ENCODE results near the gene GPR39. TPM values are rescaled to one million over a fixed set of nuclear protein-coding genes. Genes with fewer than 3 reads are reported as not detected.

The GPR39 gene
- total RNA-seq, 2 experiments from 2014 or later, result not detected

DNA sequence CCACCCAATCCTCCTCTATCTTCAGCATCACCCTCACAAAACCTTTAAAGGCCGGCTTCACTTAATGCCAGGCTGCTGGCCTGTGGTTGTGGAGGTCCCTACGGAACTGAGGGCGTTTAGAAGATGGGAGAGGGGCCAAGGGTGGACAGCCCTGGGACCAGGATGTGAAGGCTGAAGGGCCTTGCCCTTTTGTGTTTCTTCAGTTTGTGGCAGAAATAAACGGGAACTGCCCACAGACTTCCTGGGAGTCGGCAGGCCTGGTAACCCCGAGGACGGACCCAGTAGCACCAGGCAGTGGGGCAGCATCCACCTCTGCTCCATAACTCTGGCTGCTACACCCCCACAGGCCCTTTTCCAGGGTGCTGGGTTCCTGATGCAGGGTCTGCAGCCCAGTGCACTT lies 202.1 kb downstream of the GPR39 start:
- Mint-ChIP-seq H3K36me3 (ENCODE audit: low read depth) (no peaks in the 10 kb centered on the region), H3K27me3 (no peaks in the 10 kb centered on the region), H3K4me3 (no peak overlapping the region), H3K9me3 (ENCODE audit: low read depth) (peaks cover 2% of the 10 kb centered on the region), H3K27ac (no peak overlapping the region), H3K4me1 (no peaks in the 10 kb centered on the region)
- ATAC-seq (no peak), DNase-seq (no peak)
- ChIA-PET CTCF (no interaction called here), POLR2A (no interaction called here)
- intact Hi-C loops (cut with DNase I, micrococcal nuclease), result no loop called here

DNA sequence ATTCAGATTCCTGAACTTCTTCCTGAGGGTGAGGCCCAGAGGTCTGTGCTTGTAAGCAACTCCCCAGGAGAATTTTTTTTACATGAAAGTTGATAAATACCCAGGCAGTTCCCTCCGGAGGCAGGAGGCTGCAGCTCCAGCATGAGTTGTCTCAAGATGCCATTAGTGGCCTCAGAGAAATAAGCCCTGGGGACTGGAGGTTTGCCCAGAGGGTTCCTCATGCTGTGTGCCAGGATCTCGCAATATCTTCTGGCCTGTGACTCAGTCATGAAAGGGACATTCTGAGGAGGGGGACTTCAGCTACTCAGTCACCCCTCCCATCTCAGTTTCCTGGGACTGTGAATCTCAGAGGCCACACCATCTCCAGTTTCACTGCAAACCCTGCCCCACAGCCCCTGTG lies 203.5 kb downstream of the GPR39 start:
- Mint-ChIP-seq H3K27me3 (no peaks in the 10 kb centered on the region), H3K4me1 (no peaks in the 10 kb centered on the region), H3K36me3 (ENCODE audit: low read depth) (no peaks in the 10 kb centered on the region), H3K9me3 (ENCODE audit: low read depth) (peaks cover 2% of the 10 kb centered on the region), H3K27ac (no peak overlapping the region), H3K4me3 (no peak overlapping the region)
- ATAC-seq (no peak), DNase-seq (no peak)
- intact Hi-C loops (cut with DNase I, micrococcal nuclease), result no loop called here
- ChIA-PET POLR2A (no interaction called here), CTCF (no interaction called here)

DNA sequence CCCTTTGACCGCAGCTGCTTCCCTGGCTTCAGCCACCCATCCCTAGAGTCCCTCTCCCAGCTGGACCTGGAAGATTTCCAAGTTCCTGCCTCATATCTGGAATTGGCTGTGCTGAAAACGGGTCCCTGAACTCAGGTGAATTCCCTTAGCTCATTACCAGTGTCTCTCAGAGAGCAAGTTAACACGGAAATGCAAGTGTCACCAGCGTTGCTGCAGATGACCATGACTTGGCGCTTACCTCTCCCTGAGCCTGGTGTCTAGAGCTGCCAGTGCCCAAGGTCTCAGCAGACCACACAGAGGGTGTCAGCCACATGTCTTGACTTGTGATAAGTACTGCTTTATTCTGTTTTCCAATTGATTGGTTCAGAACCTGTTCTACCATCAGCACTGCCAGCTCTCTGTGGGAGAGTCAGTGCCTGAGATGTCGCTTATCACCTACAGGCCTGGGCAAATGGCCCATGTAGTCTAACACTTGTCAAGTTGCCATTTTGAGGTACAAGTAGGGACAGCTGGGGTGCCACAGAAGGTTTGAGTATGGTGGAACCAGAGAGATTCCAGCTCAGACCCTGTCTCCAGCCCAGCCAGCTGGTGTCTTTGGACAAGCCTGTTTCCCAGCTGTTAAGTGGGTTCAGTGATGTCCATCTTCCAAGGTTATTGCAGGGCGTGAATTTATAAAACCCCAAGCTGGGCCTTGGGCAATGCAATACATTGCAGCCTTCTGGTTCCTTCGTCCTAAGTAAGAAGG lies 204.7 kb downstream of the GPR39 start:
- intact Hi-C loops (cut with DNase I, micrococcal nuclease), result no loop called here
- ChIA-PET CTCF (interaction anchor here (0.7 kb wide), 1 partner anchor 47 kb away, joined by 3 read pairs; no protein-coding TSS in a partner anchor), POLR2A (no interaction called here)
- no peak overlapping the region for H3K27ac Mint-ChIP-seq
- DNase-seq, result no peak
- peaks cover 2% of the 10 kb centered on the region for H3K9me3 Mint-ChIP-seq (ENCODE audit: low read depth)
- no peaks in the 10 kb centered on the region for H3K36me3 Mint-ChIP-seq (ENCODE audit: low read depth)
- no peaks in the 10 kb centered on the region for H3K27me3 Mint-ChIP-seq
- H3K4me3 Mint-ChIP-seq, result no peak overlapping the region
- ATAC-seq, result no peak
- H3K4me1 Mint-ChIP-seq, result no peaks in the 10 kb centered on the region

DNA sequence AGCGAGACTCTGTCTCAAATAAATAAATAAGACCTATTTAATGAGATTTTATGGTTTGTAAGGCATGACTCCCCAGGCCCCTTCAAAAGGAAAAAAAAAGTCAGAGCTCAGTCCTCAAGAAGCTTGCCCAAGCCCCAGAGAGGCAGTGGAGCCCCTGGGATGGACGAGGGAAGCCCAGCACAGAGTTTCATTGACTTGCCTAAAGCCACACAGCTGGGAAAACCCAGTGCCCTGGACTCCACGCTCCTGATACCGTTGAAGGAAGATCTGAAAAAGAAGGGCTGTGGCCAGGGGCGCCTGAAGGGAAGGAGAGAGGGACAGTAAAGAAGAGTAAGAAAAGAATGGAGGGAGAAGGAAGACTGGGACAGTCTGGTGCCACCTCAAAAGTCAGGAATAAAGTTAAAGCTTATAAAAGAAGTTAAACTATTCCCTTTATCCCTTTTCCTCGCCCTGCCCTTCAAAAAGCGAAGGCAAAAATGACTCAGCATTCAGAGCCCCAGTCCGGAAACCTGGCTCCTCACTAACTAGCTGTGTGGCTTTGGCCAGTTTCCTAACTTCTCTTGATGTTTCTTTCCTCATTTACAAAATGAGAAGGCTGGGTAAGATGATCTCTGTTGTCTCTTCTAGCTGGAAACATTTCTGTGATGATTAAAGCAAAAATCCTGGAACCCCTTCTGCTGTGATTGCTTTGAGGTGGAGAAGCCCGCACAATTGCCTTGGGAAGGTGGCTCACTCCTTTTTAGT lies 206.7 kb downstream of the GPR39 start:
- H3K9me3 Mint-ChIP-seq (ENCODE audit: low read depth), result peaks cover 2% of the 10 kb centered on the region
- ATAC-seq, result no peak

DNA sequence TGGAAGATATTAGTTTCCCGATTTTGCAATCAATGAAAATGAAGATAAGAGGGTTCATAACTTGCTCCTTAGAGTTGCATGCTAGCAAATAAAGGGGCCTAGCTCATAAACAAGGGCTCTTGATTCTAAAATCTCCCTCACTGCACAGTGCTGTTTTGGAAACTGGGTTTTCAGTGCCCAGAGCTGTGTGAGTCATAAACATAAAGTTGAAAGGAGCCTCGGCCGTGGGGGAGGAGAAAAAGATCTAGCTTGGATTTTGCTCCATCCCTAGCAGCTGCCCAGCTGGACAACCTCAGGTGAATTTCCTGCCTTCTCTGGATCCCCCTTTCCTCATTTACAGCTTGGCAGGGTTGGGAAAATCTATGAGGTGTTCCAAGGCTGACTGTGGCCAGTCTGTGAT lies 210.9 kb downstream of the GPR39 start:
- ATAC-seq (no peak), DNase-seq (no peak)
- Mint-ChIP-seq H3K27me3 (no peaks in the 10 kb centered on the region), H3K36me3 (ENCODE audit: low read depth) (no peaks in the 10 kb centered on the region), H3K27ac (no peak overlapping the region), H3K4me1 (no peaks in the 10 kb centered on the region), H3K9me3 (ENCODE audit: low read depth) (peaks cover 2% of the 10 kb centered on the region), H3K4me3 (no peak overlapping the region)
- CTCF ChIA-PET, result no interaction called here
- intact Hi-C loops (cut with DNase I, micrococcal nuclease), result no loop called here
- POLR2A ChIA-PET, result no interaction called here

More for the DNA sequence above, 206.7 kb downstream of the GPR39 start:
- Mint-ChIP-seq H3K27ac (no peak overlapping the region), H3K4me1 (no peaks in the 10 kb centered on the region), H3K36me3 (ENCODE audit: low read depth) (no peaks in the 10 kb centered on the region), H3K4me3 (no peak overlapping the region), H3K27me3 (no peaks in the 10 kb centered on the region)
- intact Hi-C loops (cut with DNase I, micrococcal nuclease), result no loop called here
- CTCF ChIA-PET, result no interaction called here
- no peak for DNase-seq
- POLR2A ChIA-PET, result interaction anchor here (0.6 kb wide), 1 partner anchor 355 kb away, joined by 3 read pairs; no protein-coding TSS in a partner anchor

DNA sequence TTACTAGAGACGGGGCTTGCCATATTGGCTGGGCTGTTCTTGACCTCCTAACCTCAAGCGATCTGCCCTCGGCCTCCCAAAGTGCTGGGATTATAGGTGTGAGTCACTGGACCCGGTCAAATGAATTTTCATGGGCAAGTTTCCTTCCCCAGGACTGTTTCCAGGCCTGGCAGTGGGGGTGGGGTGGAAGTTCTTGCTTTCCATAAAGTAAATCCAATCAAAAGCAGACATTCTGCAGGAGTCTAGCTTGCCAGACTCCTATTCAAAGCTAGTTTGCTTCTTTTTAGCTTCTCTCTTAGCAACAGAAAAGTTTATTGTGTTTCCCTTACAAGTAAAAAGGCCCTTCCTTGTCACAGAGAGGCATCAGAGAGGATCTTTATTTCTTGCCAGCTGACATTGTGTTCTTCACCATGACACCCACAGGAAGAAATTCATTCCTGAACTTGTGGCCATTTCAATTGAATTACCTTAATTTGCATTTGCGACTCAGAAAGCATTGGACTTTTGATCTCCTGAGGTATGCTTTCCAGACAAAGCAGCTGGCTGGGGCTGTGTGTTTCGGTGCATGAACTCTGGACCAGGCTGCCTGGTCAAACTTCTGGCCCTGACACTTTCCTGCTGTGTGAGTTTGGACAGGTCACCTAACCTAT lies 215.5 kb downstream of the GPR39 start:
- H3K9me3 Mint-ChIP-seq (ENCODE audit: low read depth), result no peaks in the 10 kb centered on the region
- no peak for DNase-seq
- no peaks in the 10 kb centered on the region for H3K36me3 Mint-ChIP-seq (ENCODE audit: low read depth)
- H3K4me3 Mint-ChIP-seq, result no peak overlapping the region
- no peaks in the 10 kb centered on the region for H3K4me1 Mint-ChIP-seq
- H3K27me3 Mint-ChIP-seq, result peaks cover 2% of the 10 kb centered on the region
- POLR2A ChIA-PET, result no interaction called here
- no peak overlapping the region for H3K27ac Mint-ChIP-seq
- CTCF ChIA-PET, result no interaction called here
- intact Hi-C loops (cut with DNase I, micrococcal nuclease), result no loop called here
- ATAC-seq, result no peak

DNA sequence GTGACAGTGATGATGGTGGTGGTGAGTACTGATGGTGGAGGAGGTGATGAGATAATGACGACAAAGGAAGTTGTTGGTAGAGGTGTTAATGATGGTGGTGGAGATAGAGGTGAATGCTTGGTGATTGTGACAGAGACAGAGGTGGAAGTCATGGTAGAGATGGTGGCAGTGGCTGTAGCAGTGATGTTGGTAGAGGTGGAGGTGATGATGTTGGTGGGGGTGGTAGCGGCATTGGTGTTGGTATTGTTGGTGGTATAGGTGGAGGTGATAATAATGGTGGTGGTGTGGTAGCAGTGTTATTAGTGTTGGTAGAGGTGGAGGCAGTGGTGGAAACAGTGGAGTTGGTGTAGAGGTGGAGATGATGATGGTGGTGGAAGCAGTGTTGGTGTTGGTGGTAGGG lies 217.0 kb downstream of the GPR39 start:
- Mint-ChIP-seq H3K4me3 (no peak overlapping the region), H3K27me3 (peaks cover 2% of the 10 kb centered on the region), H3K9me3 (ENCODE audit: low read depth) (no peaks in the 10 kb centered on the region), H3K4me1 (no peaks in the 10 kb centered on the region), H3K27ac (no peak overlapping the region), H3K36me3 (ENCODE audit: low read depth) (no peaks in the 10 kb centered on the region)
- CTCF ChIA-PET, result no interaction called here
- no peak for ATAC-seq
- intact Hi-C loops (cut with DNase I, micrococcal nuclease), result no loop called here
- POLR2A ChIA-PET, result no interaction called here
- no peak for DNase-seq

DNA sequence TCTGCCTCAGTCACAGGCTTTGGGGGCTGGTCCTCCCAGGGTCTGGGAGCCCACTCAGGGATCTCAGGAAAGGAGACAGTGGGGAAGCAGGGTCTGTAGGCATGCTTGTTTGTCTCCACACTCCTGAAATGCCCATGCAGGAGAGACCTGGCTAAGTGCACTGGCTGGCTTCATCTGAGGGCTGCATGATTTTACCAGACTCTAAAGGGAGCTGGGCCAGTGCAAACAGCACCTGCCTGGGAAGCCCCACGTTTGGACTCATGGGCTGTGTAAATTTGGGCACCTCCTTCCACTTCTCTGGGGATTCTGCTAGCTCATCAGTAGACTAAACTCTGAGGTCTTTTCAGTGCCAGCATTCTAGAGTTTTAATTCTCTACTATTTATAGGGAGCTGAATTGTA lies 219.7 kb downstream of the GPR39 start:
- Mint-ChIP-seq H3K4me1 (no peaks in the 10 kb centered on the region), H3K36me3 (ENCODE audit: low read depth) (no peaks in the 10 kb centered on the region), H3K9me3 (ENCODE audit: low read depth) (no peaks in the 10 kb centered on the region), H3K4me3 (no peak overlapping the region), H3K27me3 (peaks cover 2% of the 10 kb centered on the region), H3K27ac (no peak overlapping the region)
- DNase-seq (no peak), ATAC-seq (no peak)
- intact Hi-C loops (cut with DNase I, micrococcal nuclease), result no loop called here
- CTCF ChIA-PET, result no interaction called here
- POLR2A ChIA-PET, result no interaction called here

DNA sequence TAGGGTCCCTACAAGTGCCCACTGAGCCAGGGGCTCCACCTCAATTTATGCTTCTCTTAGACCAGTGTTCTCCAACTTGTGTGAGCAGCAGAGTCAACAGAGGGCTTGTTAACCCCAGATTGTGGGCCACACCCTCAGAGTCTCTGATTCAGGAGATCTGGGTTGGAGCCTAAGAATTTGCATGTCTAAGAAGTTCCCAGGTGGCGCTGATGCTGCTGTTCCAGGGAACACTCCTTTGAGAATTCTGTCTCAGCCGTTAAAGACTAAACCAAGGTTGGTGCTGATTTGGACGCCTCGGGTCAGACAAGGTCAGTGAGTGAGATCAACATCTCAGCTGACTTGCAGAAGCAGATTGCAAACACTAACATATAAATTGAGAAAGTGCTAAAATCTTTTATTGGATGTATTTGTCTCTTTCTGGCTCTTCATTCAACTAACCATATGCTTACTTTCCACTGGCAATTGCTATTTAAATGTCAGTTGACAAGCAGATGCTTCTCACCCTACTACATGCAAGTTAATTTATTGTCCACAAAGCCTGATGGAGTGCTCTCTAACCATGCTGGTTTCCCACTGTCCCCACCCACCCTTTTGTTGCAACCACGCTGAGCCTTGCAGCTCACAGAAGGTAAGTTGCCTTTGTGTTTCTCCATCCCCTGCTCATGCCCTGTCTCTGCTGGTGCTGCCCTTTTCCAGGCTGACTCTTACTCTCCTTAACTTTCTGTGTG lies 221.9 kb downstream of the GPR39 start:
- POLR2A ChIA-PET, result no interaction called here
- no peaks in the 10 kb centered on the region for H3K36me3 Mint-ChIP-seq (ENCODE audit: low read depth)
- intact Hi-C loops (cut with DNase I, micrococcal nuclease), result no loop called here
- DNase-seq, result no peak
- peaks cover 4% of the 10 kb centered on the region for H3K27me3 Mint-ChIP-seq
- no peak for ATAC-seq
- no peak overlapping the region for H3K4me3 Mint-ChIP-seq
- no peaks in the 10 kb centered on the region for H3K9me3 Mint-ChIP-seq (ENCODE audit: low read depth)
- CTCF ChIA-PET, result no interaction called here
- H3K4me1 Mint-ChIP-seq, result no peaks in the 10 kb centered on the region
- H3K27ac Mint-ChIP-seq, result no peak overlapping the region

DNA sequence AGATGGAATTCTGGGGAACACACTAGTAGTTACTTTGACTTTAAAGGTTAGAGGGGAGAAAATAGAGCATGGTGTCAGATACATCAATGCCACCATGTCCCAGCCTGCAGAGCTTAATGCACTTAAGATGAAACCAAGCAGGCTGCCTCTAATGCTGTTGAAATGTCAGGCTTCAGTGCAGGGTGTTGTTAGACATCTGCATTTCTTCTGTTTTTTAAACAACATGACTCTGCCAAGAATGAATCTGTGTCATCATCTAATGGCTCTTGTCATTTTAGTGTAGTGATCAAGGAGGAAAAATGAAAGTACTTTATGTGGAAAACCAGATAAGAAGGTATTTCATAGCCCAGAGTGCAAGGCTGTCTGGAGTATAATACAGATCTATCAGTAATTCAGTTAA lies 223.5 kb downstream of the GPR39 start:
- Mint-ChIP-seq H3K4me1 (no peaks in the 10 kb centered on the region), H3K36me3 (ENCODE audit: low read depth) (no peaks in the 10 kb centered on the region), H3K27ac (no peak overlapping the region), H3K27me3 (peaks cover 6% of the 10 kb centered on the region), H3K4me3 (no peak overlapping the region), H3K9me3 (ENCODE audit: low read depth) (no peaks in the 10 kb centered on the region)
- POLR2A ChIA-PET, result no interaction called here
- ATAC-seq (no peak), DNase-seq (no peak)
- CTCF ChIA-PET, result no interaction called here
- intact Hi-C loops (cut with DNase I, micrococcal nuclease), result no loop called here

DNA sequence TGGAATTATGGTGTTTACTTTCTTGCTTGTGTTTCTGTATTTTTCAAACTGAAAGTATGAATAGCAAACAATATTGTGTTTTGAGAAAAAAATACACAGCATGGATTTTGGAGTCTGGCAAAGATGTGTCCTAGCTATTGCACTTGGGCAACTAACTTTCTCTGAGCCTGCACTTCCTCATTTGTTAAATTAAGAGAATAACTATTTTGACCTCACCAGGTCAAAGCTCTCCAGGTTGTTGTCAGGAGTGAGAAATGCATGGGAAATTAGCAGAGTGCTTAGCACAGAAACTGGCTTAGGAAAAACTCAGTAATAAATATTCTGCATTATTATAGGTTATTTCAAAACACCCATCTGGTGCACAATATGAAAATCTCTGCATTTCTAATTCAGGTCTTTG lies 225.2 kb downstream of the GPR39 start:
- CTCF ChIA-PET, result no interaction called here
- H3K9me3 Mint-ChIP-seq (ENCODE audit: low read depth), result no peaks in the 10 kb centered on the region
- no peak for DNase-seq
- no peak overlapping the region for H3K4me3 Mint-ChIP-seq
- no peak for ATAC-seq
- peaks cover 8% of the 10 kb centered on the region for H3K27me3 Mint-ChIP-seq
- H3K4me1 Mint-ChIP-seq, result no peaks in the 10 kb centered on the region
- H3K36me3 Mint-ChIP-seq (ENCODE audit: low read depth), result no peaks in the 10 kb centered on the region
- POLR2A ChIA-PET, result no interaction called here
- no peak overlapping the region for H3K27ac Mint-ChIP-seq
- intact Hi-C loops (cut with DNase I, micrococcal nuclease), result no loop called here

DNA sequence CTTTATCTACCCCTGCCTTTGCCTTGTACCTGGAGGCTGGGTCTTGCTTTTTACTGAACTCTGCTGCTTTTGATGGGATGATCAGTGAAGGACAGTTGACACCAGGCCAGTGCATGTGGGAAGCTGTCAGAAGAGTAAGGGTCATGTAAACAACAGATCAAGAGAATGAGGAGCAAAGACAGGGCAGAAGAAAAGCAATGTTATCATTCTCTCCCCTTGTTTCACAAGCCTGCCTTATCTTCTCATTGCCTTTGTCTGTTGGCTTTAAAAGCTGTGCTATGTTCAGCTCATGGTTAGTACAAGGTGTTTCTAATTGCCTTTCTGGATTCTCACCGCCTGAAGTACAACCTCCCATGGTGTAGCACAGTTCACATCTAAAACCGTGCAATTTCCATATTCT lies 225.8 kb downstream of the GPR39 start:
- Mint-ChIP-seq H3K9me3 (ENCODE audit: low read depth) (no peaks in the 10 kb centered on the region), H3K36me3 (ENCODE audit: low read depth) (no peaks in the 10 kb centered on the region), H3K27ac (no peak overlapping the region), H3K4me1 (no peaks in the 10 kb centered on the region), H3K4me3 (no peak overlapping the region), H3K27me3 (peaks cover 8% of the 10 kb centered on the region)
- ATAC-seq, result no peak
- intact Hi-C loops (cut with DNase I, micrococcal nuclease), result no loop called here
- POLR2A ChIA-PET, result no interaction called here
- no peak for DNase-seq
- CTCF ChIA-PET, result no interaction called here

Data from activated CD4-positive, alpha-beta T cell treated with anti-CD3 and anti-CD28 coated beads for 36 hours (primary cell).